SKM-1 treated with dmso at 0.1 percent for 144 hours (cell line): ENCODE measurements around the gene UNC93B1.

Experiments used
- DNase-seq: peaks from one replicate; lab custom pipeline; 2025; ENCODE audit not compliant: unreplicated experiment; lab: John Stamatoyannopoulos, UW

The UNC93B1 gene

DNA sequence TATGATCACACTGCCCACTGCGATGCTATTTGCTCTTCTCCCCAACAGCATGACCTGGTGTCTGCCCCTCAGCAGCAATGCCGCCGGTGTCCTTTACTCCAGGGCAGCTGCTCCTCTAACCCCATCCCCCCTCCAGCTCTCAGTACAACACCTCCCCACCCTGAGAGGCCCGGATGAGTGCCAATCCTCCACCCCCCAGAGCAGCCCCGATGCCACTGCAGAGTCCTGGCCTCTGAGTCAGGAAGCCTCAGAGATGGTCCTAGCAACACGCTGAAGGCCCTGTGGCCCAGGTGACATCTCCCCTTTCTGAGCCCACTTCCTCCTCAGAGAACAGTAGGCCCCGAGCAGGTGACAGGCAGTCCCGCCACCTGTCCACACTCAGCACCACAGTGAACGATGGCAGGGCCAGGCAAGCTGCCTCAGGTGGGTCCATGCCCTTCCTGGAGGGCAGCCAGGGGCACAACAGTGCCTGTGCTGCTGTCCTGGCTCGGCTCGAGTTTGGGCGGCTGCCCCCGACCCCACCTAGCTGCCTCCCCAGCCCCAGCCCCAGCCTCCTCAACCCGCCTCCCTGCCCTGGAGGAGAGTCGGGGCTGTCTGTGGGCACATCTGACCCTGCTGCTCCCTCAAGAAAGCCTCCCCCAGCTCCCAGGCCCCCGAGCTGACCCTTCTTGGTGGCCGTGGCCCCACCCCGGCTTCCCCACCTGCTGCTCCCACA is 22.7 kb upstream of the UNC93B1 start:
- DNase-seq: no peak

DNA sequence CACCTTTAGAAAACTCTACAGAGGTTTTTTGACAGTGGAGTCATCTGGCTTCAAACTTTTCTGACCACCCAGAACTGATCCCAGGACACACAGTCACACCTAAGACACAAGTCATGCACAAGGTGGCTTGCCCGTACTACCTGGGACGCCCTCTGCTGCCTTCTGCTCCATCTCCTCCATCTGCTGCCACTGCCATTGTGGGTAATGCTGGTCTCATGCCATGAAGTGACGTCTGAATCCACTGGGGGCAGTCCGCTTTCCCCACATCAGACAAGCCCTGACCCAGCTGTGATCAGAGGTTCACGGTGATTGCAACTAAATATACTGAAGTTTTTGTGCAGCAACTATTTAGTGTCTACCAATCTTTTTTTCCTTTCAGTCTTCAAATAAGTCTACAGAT is 21.1 kb upstream of the UNC93B1 start:
- no peak for DNase-seq

DNA sequence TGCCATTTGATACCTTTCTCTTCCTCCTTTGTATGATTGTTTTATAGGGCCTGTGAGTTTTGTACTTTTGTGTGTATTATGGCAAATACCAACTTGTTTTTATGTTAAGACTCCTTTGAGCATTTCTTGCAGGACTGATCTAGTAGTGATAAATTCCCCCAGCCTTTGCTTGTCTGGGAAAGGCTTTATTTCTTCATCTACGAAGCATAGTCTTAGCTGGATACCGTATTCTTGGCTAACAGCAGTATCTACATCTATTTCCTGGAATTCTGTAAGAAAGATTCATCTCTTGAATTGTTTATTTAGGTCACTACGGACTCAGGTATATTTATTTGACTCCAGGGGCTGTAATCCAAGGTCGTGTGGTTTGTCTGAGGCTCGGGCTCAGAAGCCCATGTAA is 20.6 kb upstream of the UNC93B1 start:
- no peak for DNase-seq

DNA sequence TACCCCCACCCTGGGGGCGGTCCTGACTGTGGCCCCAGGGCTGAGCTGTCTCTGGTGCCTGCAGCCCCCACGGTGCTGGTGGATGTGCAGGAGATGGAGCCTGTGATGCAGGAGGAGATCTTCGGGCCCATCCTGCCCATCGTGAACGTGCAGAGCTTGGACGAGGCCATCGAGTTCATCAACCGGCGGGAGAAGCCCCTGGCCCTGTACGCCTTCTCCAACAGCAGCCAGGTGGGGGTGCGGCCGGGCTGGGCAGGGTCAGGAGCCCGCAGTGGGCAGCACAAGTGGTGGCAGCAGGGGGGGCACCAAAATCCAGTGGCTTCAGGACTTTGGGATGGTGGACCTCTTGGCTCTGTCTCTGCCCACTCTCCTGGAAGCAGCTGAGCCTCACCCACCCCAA is 18.6 kb upstream of the UNC93B1 start:
- no peak for DNase-seq

DNA sequence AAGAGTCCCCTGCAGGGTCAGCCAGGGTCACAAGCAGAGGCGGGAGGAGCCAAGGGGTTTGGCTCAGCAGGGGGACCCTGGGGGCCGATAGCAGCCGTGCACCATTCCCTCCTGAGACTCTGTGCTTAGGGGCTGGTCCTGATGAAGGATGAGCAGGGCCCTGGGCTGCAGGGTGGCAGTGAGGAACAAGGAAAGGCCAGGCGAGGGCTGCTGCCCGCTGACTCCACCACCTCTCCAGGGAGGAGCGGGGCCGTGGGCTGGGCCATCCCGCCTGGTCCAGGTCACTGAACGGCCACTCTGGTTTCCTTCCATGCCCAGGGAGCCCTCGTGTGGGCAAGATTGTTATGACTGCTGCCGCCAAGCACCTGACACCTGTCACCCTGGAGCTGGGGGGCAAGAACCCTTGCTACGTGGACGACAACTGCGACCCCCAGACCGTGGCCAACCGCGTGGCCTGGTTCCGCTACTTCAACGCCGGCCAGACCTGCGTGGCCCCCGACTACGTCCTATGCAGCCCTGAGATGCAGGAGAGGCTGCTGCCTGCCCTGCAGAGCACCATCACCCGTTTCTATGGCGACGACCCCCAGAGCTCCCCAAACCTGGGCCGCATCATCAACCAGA is 17.4 kb upstream of the UNC93B1 start:
- no peak for DNase-seq

DNA sequence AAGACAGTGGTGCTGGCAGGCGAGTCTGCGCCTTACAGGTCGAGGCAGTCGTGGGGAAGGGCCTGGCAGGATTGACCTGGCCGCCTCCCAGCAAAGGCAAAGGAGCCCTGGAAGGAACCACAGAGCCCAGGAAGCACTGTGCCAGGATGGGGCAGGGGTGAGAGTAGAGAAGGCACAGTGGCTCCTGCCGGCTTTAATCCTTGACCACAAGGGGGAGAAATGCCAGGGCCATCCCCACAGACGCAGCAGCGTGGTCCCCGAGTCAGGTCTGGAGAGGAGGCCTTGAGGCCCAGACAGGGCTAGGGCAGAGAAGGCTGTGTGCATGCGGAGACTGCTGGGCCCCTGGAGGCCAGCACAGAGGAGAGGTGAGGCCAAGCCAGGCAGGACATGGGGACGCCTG is 16.7 kb upstream of the UNC93B1 start:
- DNase-seq: no peak

DNA sequence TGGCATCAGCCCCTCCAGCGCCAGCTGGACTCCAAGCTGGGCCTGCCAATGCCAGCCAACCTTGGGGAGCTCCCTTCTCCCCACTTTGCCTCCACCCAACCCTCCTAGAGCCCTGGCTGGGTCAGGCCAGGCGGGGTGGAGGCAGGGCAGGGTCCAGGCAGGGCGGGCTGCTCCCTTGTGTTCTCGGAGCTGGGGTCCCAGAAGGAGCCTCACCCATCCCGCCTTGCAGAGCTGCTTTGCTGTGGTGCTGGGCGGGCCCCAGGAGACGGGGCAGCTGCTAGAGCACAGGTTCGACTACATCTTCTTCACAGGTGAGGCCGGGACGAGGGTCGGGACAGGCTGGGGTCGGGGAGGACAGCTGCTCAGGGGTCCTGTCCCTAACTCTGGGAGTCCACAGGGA is 15.6 kb upstream of the UNC93B1 start:
- no peak for DNase-seq

DNA sequence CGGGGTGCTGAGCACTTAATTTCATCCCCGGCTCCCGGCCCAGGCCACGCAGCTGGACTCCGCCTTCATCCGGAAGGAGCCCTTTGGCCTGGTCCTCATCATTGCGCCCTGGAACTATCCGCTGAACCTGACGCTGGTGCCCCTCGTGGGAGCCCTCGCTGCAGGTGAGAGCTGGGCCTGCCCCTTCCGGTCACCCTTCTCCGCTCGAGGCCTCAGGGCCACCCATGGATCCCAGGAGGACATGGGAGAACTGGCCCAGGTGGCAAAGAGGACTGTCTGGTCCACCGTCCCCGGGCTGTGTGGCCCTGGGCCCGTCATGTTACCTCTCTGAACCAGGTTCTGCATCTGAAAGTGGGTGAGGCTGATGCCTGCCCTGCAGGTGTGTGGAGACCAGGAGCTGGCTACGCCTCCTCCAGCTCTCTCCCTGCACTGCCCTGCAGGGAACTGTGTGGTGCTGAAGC is 14.9 kb upstream of the UNC93B1 start:
- DNase-seq: no peak

DNA sequence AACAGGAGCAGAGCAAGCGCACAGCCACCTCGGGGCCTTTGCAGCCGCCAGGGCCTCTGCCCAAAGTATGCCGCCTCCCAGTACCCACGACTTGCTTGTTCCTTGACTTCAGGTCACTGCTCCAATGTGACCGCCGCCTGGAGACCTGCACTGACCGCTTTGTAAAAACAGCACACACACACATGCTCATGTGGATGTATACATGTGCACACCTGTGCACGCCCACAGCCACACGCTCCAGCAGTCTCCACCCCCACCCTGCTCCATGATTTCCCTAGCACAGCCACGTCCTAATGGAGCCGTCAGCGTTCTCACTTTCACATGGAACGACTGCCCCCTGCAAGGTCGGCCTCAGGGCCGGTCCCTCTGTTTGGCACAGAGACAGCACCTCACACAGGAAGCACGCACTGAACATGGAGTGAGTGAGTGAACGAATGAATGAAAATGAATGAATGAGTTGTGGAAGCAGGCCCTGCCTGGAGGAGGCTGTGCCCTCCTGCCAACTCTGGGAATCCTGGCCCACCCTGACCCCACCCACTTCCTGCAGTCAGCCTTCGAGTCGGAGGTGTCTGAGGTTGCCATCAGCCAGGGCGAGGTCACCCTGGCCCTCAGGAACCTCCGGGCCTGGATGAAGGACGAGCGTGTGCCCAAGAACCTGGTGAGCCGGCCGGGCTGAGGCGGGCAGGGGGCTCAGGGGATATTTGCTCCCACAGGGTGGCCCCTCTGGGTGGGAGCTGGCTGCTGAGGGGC is 14.3 kb upstream of the UNC93B1 start:
- no peak for DNase-seq

DNA sequence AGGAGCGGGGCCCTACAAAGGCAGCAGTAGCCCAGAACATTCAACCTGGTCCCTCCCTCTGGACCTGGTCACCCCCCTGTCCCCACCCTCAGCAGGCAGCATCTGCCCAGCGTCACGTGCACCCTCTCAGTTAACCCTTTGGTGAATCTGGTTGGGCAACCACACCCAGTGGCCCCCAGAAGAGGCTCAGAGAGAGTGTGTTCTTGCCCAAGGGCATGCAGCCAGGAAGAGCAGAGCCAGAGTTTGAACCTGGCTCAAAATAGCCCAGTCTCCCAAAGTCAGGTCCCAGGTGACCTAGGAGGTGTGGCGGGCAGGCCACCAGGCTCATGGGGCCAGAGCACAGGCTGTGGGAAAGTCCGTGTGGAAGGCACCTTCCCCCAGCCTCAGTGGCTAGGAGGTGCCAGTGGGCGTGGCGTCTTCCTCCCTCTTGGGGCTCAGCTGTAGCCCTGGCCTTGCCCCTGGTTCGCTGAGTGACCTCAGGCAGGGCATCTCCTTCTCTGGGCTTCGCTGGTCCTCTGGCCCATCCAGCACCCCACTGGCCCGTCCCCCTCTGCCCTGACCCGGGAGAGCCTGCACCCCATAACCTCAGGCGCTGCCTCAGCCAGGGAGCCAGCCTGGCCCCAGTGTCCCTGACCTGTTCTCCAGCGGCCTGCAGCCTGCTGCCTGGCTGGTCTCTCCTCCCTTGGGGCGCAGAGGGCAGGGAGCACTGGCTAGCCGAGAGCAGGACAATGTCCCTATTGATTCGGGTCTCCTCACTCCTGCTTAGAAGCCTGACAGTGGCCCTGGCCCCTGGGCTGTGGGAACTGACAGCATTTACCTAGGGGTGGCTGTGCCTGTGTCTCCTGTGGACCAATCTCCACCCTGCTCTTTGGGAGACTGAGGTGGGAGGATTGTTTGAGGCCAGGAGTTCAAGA is 13.3 kb upstream of the UNC93B1 start:
- DNase-seq: no peak

DNA sequence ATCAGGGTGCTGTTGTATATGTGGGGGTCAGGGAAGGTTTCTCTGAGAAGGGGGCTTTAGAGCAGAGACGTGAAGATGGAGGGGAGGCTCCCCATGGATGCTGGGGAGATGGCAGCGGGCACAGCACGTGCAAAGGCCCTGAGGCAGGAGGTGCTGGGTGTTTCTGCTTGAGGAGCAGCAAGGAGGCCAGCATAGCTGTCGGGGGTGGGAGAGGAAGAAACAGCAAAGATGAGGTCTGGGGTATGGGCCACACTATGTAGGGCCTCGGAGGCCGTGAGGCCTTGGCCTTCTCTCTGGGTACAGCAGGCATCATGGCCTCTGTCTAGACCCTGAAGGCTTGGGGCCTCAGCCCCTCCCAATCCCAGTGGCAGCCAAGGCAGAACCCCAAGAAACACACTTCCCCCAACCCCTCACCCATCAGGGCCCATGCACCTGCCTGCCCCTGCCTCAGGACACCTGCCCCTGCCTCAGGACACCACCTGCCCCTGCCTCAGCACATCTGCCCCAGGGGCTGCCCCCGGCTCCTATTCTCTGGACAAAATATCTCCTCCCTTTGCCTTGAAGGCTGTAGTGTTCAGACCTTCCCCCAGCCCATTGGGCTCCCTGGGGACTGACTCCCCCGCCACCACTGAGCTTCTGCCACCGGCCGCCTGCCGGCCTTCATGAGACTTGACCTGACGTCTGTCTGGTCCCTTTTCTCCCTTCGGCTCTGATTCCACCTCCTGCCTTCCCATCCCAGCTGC is 12.4 kb upstream of the UNC93B1 start:
- no peak for DNase-seq

DNA sequence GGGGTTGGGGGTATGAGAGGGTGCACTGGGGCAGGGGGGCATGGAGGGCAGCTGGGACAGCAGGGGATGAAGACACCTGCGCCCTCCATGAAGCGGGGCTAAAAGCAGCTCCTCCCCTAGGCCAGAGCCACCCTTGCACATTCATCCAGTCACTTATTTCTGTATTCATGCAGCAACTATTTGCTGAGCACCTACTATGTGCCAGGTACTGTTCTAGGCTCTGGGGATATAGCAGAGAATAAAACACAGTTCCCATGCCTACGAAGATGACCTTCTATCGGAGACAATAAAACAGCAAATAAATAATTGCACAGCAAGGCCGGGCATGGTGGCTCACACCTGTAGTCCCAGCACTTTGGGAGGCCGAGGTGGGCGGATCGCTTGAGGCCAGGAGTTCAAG is 11.6 kb upstream of the UNC93B1 start:
- DNase-seq: no peak

DNA sequence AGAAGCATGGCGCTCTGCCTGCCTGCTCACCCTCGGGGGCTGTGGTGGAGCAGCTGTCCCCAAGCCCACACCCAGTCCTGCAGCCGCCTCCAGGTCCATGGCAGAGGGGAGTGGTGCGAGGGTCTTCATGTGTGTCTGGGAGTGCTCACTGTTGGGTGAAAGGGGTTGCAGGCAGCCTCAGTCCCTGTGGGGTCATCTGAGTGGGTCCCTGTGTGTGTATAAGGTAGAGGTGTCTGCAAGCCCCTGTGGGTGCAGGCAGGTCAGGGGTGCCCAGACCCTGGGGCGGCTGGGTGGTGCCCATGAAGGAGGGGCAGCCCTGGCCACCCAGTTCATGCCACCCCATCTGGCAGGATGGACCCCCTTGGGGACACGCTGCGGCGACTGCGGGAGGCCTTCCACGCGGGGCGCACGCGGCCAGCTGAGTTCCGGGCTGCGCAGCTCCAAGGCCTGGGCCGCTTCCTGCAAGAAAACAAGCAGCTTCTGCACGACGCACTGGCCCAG is 11.1 kb upstream of the UNC93B1 start:
- no peak for DNase-seq

DNA sequence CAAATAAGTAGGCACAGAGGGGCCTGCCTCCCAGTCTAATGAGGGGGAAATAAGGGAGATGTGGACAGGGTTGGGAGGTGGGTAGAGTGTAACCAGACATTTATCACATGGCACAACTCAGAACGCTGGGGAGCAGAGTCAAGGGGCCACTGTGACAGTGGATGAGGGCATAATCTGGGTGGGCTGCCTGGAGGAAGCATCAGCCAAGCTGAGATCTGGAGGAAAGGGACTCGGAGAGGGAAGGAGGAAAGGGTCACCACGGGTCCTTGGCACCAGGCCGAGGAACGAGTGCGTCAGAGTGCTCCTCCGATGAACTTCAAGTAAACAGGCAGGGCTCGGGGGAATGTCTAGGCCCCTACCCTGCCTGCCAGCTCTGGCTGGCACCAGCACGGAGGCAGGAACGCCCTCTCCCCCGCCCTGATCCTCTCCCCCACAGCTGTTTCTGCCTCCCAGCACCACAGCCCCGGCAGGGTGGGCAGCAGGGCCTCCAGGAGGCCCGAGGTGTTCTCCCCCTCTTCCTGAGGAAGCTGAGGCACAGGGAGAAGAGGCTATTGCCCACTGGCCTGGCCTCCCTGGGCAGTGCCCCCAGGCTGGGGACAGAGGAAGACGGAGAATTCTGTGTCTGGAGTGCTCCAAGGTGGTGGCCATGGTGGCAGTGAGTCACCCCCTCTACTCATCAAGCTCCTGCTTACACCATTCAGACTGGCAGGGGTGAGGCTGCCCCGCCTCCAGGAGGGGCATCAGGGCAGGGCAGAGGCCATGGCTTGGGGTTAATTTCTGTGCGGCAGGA is 10.5 kb upstream of the UNC93B1 start:
- no peak for DNase-seq

DNA sequence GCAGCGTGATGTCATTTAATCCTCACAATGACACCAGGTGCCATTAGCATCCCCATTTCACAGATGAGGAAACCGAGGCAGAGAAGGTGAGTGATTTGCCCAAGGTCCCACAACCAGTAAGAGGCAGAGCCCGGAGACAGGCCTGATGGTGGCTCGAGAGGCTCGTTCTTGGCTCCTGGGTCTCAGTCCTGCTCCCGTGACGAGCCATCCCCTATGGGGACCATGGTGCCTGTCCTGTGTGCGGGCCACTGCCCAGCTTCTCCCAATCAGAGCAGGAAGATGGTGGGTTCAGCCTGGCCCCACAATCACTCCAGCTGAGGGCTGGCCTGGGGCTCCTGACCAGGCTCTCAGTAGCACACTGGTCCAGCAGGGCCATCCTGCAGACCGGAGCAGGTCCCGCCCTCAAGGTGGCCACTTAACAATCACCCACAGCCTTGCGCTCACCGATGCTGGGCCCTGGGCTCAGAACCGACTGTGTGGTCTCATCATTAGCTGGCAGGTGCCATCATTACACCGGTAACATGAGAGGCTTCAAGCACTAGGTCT is 9.8 kb upstream of the UNC93B1 start:
- no peak for DNase-seq

DNA sequence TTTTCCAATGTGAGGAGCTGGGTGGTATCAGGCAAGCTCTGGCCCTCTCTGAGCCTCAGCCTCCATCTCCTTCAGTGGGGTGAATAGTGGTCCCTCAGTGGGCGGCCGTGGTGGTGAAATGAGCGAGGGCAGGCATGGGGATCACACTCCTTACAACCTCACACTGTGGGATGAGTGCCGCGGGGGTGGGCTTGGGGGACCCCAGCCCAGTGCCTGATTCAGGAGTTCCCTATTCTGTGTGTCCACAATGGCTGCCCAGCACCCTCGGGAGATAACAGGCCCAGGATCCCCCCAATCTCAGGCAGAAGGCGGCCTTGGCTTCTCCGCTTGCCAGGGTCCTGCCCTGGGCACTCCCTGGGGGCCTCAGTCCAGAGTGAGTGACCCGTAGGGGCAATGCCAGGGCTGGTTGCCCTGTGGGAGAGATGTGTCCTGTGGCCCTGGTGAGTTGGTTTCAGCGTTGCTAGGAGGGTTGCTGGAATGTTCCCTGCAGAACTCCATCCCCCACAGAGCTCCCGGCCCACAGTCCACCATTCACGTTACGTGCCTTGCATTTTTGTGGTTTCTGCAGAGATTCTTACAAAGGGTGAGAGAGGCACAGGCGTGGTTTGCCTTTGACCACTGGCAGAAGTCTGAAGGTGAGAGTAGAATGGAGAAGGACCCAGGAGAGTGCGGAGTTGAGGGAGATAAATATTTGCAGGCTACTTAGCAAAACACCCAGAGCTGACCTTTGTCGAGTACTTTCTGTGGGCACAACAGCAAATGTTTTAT is 9.1 kb upstream of the UNC93B1 start:
- no peak for DNase-seq

DNA sequence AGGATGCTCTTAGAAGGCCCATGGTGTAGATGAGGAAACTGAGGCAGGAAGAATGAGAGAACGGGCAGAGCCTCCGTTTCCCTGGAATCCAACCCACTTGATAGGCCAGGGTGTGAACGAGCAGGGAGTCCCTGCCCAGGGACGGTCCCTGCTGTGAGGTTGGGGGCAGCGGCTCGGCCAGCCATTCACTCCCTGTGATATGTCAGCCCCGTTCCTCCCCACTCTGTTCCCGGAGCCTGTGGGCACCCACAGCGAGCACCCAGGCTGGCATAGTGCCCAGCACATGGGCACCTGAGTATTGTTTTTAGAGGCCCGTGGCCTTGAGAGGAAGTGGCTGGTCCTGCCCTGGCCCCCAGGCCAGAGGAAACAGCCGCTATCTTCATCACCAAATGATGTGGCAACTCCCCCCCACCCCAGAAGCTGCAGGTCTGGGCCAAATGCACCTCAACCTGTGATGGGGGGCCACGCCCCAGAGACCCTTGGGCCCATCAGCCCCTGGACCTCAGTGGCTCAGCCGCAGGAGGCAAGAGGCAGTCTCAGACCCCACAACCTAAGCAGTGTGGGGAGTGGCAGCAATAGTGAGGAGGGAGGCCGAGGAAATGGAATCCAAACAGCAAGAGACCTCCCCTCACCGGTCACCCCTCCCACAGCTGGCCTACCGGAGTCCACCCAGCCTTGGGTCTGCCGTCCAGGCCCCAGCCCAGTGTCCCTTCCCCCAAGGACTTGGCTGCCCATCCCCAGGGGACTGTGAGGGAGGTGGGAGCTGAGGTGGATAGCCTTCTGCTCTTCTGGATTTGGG is 8.3 kb upstream of the UNC93B1 start:
- no peak for DNase-seq
